HG02642 (cell line): ENCODE data around the gene IL12A.

Experiments used
- ATAC-seq: cut with Tn5 transposase; IDR thresholded peaks from one replicate; pipeline ENCODE4 v1.9.1; 2021; ENCODE audit warnings: mild to moderate bottlenecking; ENCODE audit not compliant: unreplicated experiment, poor library complexity

Gene IL12A

GRCh38 chr3:159988617-159989271 is at the start of gene IL12A:
TSS of gene IL12A (plus strand) at chr3:159988835.
- ATAC-seq = peak; percentile 97

DNA sequence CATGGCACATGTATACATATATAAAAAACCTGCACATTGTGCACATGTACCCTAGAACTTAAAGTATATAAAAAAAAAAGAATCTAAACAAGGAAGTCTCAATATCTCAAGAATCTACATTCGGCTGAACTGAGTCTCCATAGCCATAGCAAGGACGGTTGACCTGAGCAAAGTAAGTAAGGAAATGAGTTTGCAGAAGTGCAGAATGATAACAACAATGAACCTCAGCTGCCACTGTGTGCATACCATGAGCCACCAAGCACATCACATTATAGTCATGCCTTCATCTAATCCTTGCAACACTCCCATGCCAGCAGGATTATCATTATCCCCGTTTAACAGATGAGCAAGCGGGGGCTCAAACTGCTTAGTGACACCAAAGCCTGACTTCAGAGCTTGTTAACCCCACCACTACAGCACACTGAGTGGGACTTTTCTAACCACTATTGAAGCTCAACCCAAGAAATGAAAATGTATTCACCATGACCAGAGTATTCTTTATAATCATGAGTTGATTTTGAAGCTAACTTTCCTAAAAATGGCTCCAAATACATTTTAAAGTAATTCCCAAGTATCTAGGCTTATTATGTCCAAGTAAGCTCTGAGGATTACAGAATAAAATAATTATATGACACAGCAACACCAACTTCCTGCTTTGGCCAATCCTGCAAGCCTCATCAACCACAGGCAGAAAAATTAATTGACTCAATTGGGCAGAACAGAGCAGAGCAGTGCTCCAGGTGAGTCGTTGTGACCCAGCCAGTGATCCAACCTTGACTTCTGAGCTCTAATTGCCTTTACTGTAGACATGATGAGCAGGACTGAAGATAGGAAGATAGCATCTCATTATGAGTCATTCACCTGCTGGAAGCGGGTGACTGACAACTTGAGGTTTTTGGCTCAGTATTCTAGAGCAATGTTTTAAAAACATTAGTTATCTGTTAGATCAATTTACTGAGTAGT is 47.3 kb upstream of the IL12A start:
- ATAC-seq = peak; percentile 70

DNA sequence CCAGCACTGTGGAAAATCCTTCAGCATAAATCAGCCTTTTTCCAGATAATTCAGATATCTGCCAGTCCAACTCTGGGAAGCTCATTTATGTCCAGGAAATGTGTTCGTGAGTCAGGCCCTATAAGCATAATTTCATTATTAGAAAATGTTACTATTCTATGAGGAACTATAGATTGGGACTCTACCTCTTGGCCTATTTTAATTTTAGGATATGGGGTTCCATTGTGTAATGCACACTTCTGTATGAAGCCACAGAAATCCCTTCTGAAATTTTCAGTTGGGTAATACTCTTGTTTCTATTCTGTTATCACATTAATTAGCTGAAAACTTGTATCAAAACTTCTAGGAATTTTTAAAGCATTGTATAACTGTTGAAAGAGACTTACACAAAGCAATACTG is 43.9 kb upstream of the IL12A start:
- no peak for ATAC-seq

GRCh38 chr3:159945930-159946329 is 42.7 kb upstream of the IL12A start:
- ATAC-seq = no peak

- no peak for ATAC-seq
Measured at GRCh38 chr3:159947220-159947619, 41.4 kb upstream of the IL12A start.

GRCh38 chr3:159948429-159949144 is 40.0 kb upstream of the IL12A start:
- ATAC-seq = no peak

GRCh38 chr3:159950156-159950898 is 38.3 kb upstream of the IL12A start:
- peak; percentile 87 for ATAC-seq

GRCh38 chr3:159951540-159951939 is 37.1 kb upstream of the IL12A start:
- ATAC-seq = no peak

- no peak for ATAC-seq
Measured at GRCh38 chr3:159953325-159954085, 35.1 kb upstream of the IL12A start.

DNA sequence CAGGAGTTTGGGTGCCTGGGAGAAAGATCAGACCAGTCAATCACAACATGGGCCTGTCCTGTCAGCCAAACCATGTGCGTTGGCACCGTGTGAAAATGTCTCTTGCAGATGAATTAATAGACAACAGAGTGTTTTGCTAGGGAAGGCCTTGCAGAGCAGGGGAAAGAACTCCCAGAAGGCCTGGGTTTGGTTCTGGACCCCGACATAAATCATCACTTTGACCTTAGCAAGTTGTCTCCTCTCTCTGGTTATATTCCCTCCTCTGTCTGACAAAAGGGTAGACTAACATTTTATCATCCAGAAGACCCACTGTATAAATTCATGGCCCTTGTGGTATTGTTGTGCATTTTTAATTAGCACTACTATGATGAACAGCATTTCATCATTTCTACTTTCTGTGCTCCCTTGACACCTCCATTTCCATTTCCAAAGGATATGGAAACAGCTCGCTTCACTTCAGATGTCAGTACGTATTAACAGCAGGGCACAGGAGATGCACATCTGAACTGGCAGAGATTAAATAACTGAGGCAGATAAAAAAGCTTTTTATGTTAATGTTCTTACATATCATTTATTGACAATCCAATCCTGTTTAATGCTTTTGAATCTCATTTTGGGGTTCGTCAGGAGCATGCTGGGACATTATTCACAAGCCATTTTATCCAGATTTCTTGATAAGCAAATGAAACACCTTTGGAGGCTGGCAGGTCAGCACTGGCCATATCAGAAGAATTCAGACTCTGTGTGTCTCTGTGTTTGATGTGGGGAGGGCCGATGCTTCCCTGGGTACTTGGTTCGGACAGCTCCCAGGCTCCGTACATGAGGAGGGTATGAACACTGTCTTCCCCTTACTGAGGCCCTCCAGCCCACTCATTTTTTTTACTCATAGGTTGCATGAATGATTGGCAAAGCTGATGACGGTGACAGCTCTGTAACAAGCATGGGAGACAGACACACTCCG is 28.2 kb upstream of the IL12A start:
- ATAC-seq = no peak

- ATAC-seq = peak; percentile 99
Measured at GRCh38 chr3:159964166-159964973, 24.3 kb upstream of the IL12A start.

GRCh38 chr3:159971311-159971710 is 17.3 kb upstream of the IL12A start:
- no peak for ATAC-seq

DNA sequence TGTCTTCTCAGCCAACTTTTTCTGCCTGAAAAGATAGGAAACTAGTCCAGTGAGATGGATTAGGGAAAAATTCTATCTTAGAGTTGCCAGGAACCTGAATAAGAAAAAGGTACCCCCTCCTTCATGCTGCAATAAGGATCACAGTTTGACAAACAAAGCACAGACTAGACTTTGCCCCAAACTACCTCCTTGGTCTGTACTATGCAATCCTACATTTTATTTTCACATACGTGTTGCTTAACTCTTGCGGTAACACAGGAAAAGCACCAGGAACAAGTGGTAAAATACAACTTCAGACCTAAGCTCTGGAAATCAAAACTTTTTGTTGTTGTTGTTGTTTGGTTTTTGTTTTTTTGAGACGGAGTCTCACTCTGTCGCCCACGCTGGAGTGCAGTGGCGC is 11.3 kb upstream of the IL12A start:
- no peak for ATAC-seq

DNA sequence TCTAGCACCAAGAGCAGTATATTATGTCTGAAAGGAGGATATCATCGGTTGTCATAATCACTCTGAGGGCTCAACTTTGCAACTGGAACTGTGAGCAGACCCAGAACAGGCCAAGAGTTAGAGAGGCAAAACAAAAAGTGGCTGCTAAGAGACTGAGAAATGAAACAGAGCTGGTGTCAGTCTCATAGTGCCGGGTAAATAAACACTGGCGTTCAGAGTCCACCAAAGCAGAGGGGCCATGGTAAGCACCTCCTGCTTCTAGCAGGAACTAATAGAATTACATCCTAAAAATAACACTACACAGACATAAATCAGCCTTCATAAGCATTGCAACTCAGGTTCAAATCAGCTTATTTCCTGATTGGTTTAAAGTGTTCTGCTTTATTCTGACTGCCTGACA is 10.3 kb upstream of the IL12A start:
- ATAC-seq = peak; percentile 98

DNA sequence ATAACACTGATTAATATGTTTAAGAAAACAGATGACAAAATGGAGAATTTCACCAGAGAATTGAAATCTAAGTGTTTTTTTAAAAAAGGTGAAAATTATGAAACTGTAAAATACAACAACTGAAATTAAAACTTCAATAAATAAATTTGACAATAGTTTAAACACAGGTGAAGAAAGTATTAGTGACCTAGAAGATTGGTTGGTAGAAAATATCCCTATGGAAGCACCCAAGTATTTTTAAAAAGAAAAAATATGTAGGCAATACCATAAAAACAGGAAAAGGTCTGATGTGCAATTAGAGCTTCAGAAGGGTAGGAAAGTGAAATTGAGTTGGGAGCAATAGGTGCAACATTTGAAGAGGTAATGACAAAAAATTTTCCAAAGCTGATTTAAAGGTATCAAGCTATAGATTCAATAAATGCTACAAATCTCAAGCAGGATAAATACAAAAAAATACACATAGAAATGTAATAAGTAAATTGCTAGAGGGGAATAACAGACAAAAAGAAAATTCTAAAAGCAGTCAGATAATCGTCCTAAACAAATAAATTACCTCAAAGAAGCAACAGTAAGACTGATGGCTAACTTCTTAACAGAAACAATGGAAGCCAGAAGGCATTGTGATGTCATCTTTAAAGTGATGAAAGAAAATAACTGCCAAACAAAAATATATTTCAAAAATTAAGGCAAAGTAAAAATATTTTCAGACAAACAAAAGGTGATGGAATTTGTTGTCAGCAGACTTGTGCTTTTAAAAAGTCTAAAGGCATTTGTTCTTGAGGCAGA is 9.5 kb upstream of the IL12A start:
- ATAC-seq = no peak

DNA sequence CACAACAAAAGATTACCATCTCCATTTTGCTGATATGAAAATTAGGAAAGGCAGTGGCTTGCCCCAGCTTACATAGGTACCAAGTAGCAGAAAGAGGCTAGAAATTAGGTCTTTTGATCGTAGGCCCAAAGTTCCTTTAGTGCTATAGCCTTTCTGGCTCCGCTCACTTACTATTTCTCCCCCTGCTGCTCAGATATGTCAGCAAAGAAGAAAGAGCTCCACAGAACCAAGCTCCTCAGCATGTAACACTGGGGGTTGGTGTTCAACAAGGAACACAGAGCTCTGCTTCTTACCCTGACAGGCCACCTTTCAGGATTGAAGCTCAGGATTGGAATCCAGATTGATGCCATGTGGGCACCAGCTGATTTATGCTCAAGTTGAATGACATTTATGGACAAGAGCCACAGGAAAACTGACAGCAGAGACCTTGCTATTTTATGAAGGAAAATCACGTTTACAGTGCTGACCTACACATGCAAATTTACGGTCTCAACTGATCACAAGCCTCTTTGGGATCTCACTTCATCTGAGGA is 6.1 kb upstream of the IL12A start:
- ATAC-seq = no peak

- ATAC-seq = no peak
Measured at GRCh38 chr3:159987291-159987711, 1.3 kb upstream of the IL12A start.
